Dendritic cell treated with granulocyte-macrophage colony-stimulating factor and Interleukin-4, amounts not matched to agents 40 ng/mL and 50 ng/mL, for 4 days (primary cell): ENCODE data around the gene ANKRD42.
"Not testable (repeated sequence)": the region's sequence is repeated elsewhere in the genome, so short reads cannot be mapped to it uniquely, and the experiment has no call there.

ENCODE experiments used
- H3K27ac Mint-ChIP-seq: one replicate; pipeline ENCODE4 v1.8.0; 2022; ENCODE audit warnings: mild to moderate bottlenecking, mixed read lengths
- H3K27me3 Mint-ChIP-seq: one replicate; pipeline ENCODE4 v1.8.0; 2022; ENCODE audit warnings: mild to moderate bottlenecking, mixed read lengths
- H3K36me3 Mint-ChIP-seq: one replicate; pipeline ENCODE4 v1.8.0; 2022; ENCODE audit warnings: low read depth, mixed read lengths
- H3K4me1 Mint-ChIP-seq: one replicate; pipeline ENCODE4 v1.8.0; 2022; ENCODE audit warnings: low read depth, mixed read lengths
- H3K4me3 Mint-ChIP-seq: one replicate; pipeline ENCODE4 v1.8.0; 2022; ENCODE audit warnings: mild to moderate bottlenecking, moderate library complexity, mixed read lengths
- H3K9me3 Mint-ChIP-seq: one replicate; pipeline ENCODE4 v1.8.0; 2022; ENCODE audit warnings: mixed read lengths
- intact Hi-C: fragments of 100-400 bp; cut with micrococcal nuclease; formaldehyde crosslinking; loops from one replicate; pipeline ENCODE4 v1.15.0; 2022

ANKRD42 gene

DNA sequence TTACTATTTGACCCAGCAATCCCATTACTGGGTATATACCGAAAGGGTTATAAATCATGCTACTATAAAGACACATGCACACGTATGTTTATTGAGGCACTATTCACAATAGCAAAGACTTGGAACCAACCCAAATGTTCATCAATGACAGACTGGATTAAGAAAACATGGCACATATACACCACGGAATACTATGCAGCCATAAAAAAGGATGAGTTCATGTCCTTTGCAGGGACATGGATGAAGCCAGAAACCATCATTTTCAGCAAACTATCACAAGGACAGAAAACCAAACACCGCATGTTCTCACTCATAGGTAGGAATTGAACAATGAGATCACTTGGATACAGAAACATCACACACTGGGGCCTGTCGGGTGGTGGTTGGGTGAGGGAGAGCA lies 78.2 kb downstream of the ANKRD42 start:
- H3K4me3 Mint-ChIP-seq, H3K9me3 Mint-ChIP-seq, H3K4me1 Mint-ChIP-seq, H3K27me3 Mint-ChIP-seq, intact Hi-C loops, H3K27ac Mint-ChIP-seq: not testable (repeated sequence)
- peaks cover 72% of the 10 kb centered on the region for H3K36me3 Mint-ChIP-seq

DNA sequence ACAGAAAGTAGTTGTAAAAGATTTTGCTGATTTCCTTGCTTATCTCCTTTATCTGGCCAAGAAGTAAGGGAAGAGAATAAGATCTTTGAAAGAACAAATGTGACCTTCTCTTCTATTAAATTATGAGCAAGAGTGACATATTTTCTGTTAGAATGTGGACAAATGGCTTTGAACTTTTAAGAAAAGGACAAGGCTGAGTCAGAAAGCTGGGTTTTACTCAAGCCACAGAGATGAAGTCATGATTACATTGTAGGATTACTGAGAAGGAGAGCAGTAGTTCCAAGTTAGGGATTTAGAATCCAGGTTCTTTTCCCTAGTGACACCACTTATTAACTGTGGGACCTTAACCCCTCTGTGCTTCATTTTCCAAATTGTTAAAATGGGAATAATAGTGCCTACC lies 79.1 kb downstream of the ANKRD42 start:
- H3K9me3 Mint-ChIP-seq = no peaks in the 10 kb centered on the region
- intact Hi-C loops = no loop called here
- no peak overlapping the region for H3K4me3 Mint-ChIP-seq
- no peaks in the 10 kb centered on the region for H3K27me3 Mint-ChIP-seq
- peaks cover 8% of the 10 kb centered on the region for H3K4me1 Mint-ChIP-seq
- H3K27ac Mint-ChIP-seq = no peak overlapping the region
- H3K36me3 Mint-ChIP-seq = peaks cover 72% of the 10 kb centered on the region

DNA sequence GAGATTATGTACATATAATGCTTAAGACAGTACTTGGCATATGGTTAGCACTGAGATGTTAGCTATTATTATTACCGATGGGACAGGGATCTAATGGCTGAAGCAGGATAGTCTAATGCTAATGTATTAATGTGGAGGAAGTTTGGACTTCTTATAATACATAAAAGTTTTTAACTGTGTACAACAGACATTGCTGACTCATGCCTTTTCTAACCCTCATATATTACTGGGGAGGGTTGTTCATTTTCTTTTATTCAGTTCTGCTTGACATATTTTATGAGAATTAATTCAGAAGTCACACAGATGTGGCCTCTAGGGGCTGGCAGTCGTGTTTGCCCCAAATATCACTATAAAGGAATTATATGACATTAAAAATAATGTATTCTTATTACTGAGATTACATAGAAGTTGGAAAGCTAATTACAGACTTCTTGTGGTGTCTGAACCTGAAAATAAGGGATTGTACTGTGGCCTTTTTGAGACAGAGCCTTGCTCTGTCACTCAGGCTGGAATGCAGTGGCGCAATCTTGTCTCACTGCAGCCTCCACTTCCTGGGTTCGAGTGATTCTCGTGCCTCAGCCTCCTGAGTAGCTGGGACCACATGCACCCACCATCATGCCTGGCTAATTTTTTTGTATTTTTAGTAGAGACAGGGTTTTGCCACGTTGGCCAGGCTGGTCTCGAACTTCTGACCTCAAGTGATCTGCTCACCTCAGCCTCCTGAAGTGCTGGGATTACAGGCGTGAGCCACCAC lies 82.6 kb downstream of the ANKRD42 start:
- Mint-ChIP-seq H3K4me1 (peaks cover 7% of the 10 kb centered on the region), H3K27me3 (no peaks in the 10 kb centered on the region), H3K9me3 (no peaks in the 10 kb centered on the region), H3K36me3 (peaks cover 68% of the 10 kb centered on the region), H3K4me3 (no peak overlapping the region), H3K27ac (no peak overlapping the region)
- intact Hi-C loops = no loop called here

DNA sequence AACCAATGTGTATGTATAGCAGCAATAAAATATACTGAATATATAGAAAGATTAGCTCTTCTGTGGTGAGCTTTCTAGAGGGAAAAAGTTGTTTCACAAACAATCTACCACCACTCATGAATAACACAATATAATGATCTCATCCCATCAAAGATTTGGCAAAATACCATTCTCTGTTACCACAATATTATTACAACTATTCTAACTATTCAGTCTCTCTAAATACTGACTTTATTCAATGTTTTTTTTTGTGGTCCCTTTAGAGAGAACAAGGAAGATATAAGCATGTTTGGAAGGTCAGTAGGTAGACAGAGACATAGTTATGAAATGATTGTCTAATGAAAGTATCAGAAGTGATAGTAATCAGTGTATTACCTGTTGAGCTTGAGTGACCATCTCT lies 84.8 kb downstream of the ANKRD42 start:
- intact Hi-C loops = no loop called here
- no peaks in the 10 kb centered on the region for H3K9me3 Mint-ChIP-seq
- no peaks in the 10 kb centered on the region for H3K27me3 Mint-ChIP-seq
- peaks cover 24% of the 10 kb centered on the region for H3K4me1 Mint-ChIP-seq
- H3K4me3 Mint-ChIP-seq = no peak overlapping the region
- H3K36me3 Mint-ChIP-seq = peaks cover 49% of the 10 kb centered on the region
- H3K27ac Mint-ChIP-seq = no peak overlapping the region

DNA sequence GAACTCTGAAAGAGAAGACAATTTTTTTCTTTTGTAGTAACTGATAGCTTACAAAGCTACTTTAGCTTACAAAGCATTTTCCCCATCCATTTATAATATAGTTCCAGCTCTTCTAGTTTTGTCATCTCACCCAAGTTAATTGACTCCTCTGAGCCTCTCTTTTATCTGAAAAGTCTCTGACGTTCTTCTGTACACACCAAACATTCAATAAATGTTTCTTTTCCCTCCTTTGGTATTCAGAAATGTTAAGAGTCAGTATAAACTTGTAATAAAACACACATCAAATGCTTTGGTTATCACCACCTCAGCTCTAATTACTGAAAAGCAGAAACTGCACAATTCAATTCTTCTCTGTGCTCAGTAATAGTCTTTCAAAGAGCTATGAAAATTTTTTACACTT lies 86.7 kb downstream of the ANKRD42 start:
- H3K4me1 Mint-ChIP-seq = peaks cover 31% of the 10 kb centered on the region
- H3K9me3 Mint-ChIP-seq = no peaks in the 10 kb centered on the region
- no peaks in the 10 kb centered on the region for H3K27me3 Mint-ChIP-seq
- H3K36me3 Mint-ChIP-seq = peaks cover 50% of the 10 kb centered on the region
- no peak overlapping the region for H3K27ac Mint-ChIP-seq
- no peak overlapping the region for H3K4me3 Mint-ChIP-seq
- intact Hi-C loops = loop anchor here (10.0 kb wide), 1 partner anchor 115 kb away; no protein-coding TSS in a partner anchor

DNA sequence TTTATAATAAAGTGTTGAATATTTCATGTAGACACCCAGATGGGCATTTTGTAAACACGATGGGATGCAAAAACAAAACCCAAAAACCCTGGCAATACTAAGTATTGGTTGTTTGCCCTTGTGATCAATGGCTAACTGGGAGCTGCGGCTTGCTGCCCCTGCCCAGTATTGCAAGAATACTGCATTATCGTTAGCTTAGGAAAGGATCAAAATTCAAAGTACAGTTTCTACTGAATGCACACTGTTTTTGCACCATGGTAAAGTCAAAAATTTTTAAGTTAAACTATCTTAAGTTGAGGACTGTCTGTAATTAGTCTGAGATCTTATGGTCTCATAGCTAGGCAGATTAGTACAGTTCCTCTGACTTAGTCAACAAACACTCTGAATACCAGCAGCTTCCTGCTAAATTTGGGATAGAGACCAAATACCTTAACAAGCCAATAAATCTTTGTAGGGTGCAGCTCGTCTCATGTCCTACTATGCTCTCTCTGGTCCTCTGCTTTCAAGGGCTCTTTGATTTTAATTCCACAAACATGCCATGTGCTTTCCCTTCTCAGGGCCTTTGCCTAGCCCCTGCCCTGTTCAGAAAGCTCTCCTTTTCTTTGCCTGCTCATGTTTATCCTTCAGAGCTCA lies 88.7 kb downstream of the ANKRD42 start:
- Mint-ChIP-seq H3K4me1 (peaks cover 32% of the 10 kb centered on the region), H3K36me3 (peaks cover 49% of the 10 kb centered on the region), H3K27ac (no peak overlapping the region), H3K4me3 (no peak overlapping the region), H3K27me3 (no peaks in the 10 kb centered on the region), H3K9me3 (no peaks in the 10 kb centered on the region)
- intact Hi-C loops = loop anchor here (10.0 kb wide), 1 partner anchor 117 kb away; no protein-coding TSS in a partner anchor

DNA sequence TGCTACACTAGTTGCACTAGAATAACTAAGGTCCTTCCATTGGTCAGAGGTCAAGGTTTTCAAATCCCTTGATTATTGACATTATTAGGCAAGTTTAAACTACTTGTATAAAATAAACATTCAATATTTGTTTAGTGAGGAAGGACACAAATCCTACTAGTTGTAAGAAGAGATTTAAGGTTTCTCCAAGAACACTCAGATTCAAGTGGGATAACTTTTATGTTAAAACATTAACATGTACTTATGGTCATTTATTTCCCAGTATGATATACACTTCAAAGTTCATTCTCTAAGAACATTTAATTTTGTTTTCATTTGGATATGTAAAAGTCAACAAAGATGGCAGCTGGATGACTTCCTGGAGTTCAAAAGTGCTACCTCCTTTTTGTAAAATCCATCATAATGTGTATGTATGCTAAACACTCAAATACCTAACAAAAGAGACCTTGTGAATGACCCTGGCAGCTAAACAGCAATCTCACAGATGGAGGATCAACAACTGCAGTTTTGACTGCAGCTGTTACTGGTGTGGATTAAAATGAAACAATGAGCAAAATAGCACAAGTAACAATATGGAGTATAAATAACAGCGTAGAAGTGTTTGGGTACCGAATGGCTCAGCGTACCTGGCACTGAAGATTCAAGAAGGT lies 91.1 kb downstream of the ANKRD42 start:
- Mint-ChIP-seq H3K4me3 (peak overlapping the region; percentile 97), H3K9me3 (no peaks in the 10 kb centered on the region), H3K36me3 (peaks cover 27% of the 10 kb centered on the region), H3K27me3 (no peaks in the 10 kb centered on the region), H3K27ac (peak overlapping the region; percentile 100), H3K4me1 (peaks cover 40% of the 10 kb centered on the region)
- intact Hi-C loops = loop anchor here (1.0 to 10.0 kb wide), 4 partner anchors 90 to 383 kb away; partner anchors contain the start of genes DDIAS and RAB30

DNA sequence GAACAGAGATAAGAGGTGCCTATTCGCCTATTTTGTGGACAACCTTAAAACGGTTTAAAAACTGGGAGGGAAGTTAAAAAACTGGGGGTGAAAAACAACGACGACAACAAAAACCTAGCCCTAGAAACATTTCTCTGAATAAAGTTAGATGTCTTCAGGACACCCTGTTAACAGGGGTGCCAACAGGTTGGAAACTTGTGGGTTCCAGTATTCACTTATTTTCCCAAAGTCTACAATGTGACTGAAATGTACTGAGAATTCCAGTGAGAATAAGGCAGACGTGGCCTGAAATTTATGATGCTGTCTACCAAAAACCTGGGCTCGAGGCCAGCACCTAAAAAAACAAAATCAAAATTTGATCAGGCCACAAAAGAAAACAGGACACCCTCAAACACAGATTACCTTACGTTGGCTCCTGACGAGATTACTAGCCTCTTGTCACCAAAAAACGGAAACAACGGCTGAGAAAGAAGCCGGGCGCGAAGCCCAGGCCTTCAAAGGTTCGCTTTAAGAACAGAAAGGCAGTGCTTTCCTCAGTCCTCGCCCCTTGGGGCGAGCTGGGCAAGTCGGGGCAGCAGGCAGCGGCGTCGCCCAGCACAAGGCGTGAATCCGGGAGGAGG lies 91.7 kb downstream of the ANKRD42 start:
- peaks cover 21% of the 10 kb centered on the region for H3K36me3 Mint-ChIP-seq
- peak overlapping the region; percentile 97 for H3K4me3 Mint-ChIP-seq
- H3K4me1 Mint-ChIP-seq = peaks cover 37% of the 10 kb centered on the region
- no peaks in the 10 kb centered on the region for H3K27me3 Mint-ChIP-seq
- intact Hi-C loops = loop anchor here (1.0 to 10.0 kb wide), 4 partner anchors 90 to 384 kb away; partner anchors contain the start of genes DDIAS and RAB30
- no peaks in the 10 kb centered on the region for H3K9me3 Mint-ChIP-seq
- H3K27ac Mint-ChIP-seq = peak overlapping the region; percentile 100

DNA sequence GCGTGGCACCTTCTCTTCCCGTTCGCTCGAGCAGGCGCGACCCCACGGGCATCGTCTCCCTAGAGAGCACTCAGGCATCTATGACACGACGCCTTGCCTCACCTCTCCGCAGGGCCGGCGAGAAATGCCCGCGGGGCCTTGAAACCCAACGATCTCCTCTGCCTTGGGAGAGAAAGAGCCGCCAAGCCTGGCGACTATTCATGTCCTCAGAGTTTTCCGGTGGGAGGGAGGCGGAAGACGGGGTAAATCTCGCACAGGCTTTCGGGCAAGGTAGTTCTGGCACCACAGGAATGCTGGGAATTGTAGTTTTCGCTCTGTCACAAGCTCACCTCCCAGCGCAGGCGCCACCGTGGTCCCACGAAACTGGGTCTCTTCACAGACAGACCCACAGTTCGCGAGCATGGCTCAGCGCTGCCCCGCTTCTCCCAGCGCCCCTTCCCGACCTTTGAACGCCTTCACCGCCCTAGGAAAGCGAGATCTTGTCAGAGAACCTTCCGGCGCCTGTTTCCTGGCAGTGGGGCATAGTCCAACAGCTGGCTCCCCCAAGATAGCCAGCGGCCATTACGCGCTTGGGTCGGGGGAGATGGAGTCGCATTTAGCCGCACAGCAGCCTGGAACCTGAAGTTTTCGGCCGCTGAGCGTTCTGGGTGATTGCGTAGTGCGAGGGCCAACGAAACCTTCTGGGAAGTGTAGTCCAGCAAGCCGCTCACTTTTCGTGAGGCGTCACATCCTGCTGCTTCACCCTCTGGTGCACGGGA lies 92.4 kb downstream of the ANKRD42 start, which contains the start of gene CCDC90B:
Gene CCDC90B, minus strand, starts transcription at position 597 of the 758 bp plus-strand sequence. Its CDS starts 395 bp downstream, at position 202.
- intact Hi-C loops = loop anchor here (1.0 to 10.0 kb wide), 4 partner anchors 91 to 385 kb away; partner anchors contain the start of genes DDIAS and RAB30
- H3K27me3 Mint-ChIP-seq = no peaks in the 10 kb centered on the region
- H3K27ac Mint-ChIP-seq = peak within 1 kb of the TSS; percentile 100
- H3K9me3 Mint-ChIP-seq = no peaks in the 10 kb centered on the region
- peak within 1 kb of the TSS; percentile 97 for H3K4me3 Mint-ChIP-seq
- peaks cover 32% of the 10 kb centered on the region for H3K4me1 Mint-ChIP-seq
- H3K36me3 Mint-ChIP-seq = peaks cover 15% of the 10 kb centered on the region

DNA sequence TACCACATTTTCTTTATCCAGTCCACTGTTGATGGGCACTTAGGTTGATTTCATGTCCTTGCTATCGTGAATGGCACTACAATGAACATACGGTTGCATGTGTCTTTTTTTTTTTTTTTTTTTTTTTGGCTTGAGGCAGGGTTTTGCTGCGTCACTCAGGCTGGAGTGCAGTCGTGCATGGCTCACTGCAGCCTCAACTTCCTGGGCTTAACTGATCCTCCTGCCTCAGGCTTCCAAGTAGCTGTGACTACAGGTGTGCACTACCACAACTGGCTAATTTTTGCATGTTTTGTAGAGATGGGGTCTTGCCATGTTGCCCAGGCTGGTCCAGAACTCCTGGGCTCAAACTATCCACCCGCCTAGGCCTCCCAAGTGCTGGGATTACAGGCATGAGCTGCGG lies 94.1 kb downstream of the ANKRD42 start:
- Mint-ChIP-seq H3K27ac (no peak overlapping the region), H3K4me1 (peaks cover 23% of the 10 kb centered on the region), H3K9me3 (no peaks in the 10 kb centered on the region), H3K4me3 (no peak overlapping the region), H3K27me3 (no peaks in the 10 kb centered on the region), H3K36me3 (peaks cover 15% of the 10 kb centered on the region)
- intact Hi-C loops = loop anchor here (5.0 to 10.0 kb wide), 2 partner anchors 123 to 215 kb away; partner anchors contain the start of gene RAB30

DNA sequence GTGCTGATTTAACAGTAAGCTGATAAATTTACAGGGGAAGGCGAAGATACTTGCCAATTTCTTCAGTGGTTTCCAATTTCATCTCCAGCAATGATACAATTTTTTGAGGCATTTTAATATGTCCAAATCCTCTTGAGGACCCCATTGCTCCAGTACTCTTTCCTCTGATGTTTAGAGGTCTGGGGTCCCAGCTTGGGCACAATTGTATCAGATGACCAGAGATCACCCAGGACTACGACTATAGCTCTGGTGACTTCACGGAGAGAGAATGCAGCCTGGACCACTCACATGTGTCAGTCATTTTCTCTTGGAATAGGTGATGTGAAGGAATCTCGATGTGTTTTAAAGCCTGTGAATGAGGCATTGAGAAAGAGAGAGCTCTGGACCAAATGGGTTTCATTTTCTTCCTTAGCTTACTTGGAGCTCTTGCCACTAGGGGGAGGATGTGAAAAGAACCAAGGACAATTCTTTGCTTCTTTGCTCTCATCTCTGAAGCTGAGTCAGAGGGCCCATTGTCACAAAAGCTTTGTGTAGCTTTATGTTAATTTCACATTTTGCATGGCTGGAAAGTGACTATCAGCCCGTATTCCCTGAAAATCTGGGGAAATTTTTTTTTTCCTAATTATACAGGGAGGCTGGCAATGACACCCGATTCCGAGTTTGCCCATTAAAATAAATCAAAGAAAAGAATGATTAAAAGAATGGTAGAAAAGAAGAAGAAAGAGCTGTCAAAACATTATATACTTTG lies 99.4 kb downstream of the ANKRD42 start:
- no peak overlapping the region for H3K4me3 Mint-ChIP-seq
- peaks cover 4% of the 10 kb centered on the region for H3K27me3 Mint-ChIP-seq
- H3K4me1 Mint-ChIP-seq = peaks cover 13% of the 10 kb centered on the region
- no peaks in the 10 kb centered on the region for H3K36me3 Mint-ChIP-seq
- no peaks in the 10 kb centered on the region for H3K9me3 Mint-ChIP-seq
- intact Hi-C loops = loop anchor here (2.0 to 10.0 kb wide), 2 partner anchors 432 to 524 kb away; no protein-coding TSS in a partner anchor
- H3K27ac Mint-ChIP-seq = no peak overlapping the region

DNA sequence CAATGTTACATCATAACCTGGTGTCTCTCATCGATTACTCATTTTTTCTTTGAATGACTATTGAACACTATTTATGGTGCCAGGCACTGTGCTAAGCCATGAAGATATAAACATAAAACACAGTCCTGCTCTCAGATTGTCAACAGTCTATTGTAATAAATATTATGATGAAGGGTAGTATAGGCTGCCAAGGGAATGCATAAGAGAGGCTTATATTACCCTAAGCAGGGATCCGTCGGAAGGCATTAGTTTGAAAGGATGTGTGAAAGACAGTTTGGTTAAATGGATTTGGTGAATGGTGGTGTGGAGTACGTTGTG lies 99.9 kb downstream of the ANKRD42 start:
- Mint-ChIP-seq H3K27me3 (peaks cover 4% of the 10 kb centered on the region), H3K4me1 (peaks cover 13% of the 10 kb centered on the region), H3K9me3 (no peaks in the 10 kb centered on the region), H3K27ac (no peak overlapping the region), H3K36me3 (no peaks in the 10 kb centered on the region), H3K4me3 (no peak overlapping the region)
- intact Hi-C loops = loop anchor here (2.0 to 10.0 kb wide), 2 partner anchors 431 to 523 kb away; no protein-coding TSS in a partner anchor
